GM12878 (cell line): ENCODE results near the gene SCYGR1. TPM values are rescaled to one million over a fixed set of nuclear protein-coding genes. Genes with fewer than 3 reads are reported as not detected.
A peak's percentile ranks its signal among the peaks of the same experiment; 100 is the strongest.

Source experiments
- ATAC-seq: fragments of 200-7000 bp; cut with Tn5 transposase; 3 replicates; pipeline ENCODE4 v1.9.1; 2020; ENCODE audit warnings: mild to moderate bottlenecking, moderate library complexity
- BruUV-seq: library from RNA; stranded (reverse); fragments of 400-500 nt; replicated peaks from 2 replicates; lab custom pipeline; 2021; lab: Mats Ljungman, UMichigan
- CTCF ChIA-PET: fragments of 300-600 bp; sonication (Branson Sonifier 250); formaldehyde crosslinking; extraction: SDS; loops from one replicate; lab custom pipeline; 2021; ENCODE audit warnings: inconsistent platforms; lab: Yijun Ruan, JAX
- POLR2A ChIA-PET: fragments of 350-600 bp; formaldehyde crosslinking; extraction: SDS; loops from one replicate; lab custom pipeline; 2021; ENCODE audit warnings: inconsistent platforms; lab: Charles Lee
- RAD21 ChIA-PET: fragments of 300-600 bp; sonication (Branson Sonifier 250); formaldehyde crosslinking; loops from one replicate; lab custom pipeline; 2023; ENCODE audit warnings: antibody characterized with exemption; ENCODE audit not compliant: unreplicated experiment; lab: Charles Lee
- SMC1A ChIA-PET: fragments of 300-600 bp; sonication (Branson Sonifier 250); formaldehyde crosslinking; loops from one replicate; lab custom pipeline; 2023; ENCODE audit not compliant: unreplicated experiment, uncharacterized antibody; lab: Charles Lee
- DNase-seq: peaks from one replicate; pipeline ENCODE4 v3.0.0-alpha.2; 2011; ENCODE audit warnings: low read depth, low spot score
- FAIRE-seq: peaks from 3 replicates; lab custom pipeline; 2011; peaks lifted over from hg19 to GRCh38; lab: Jason Lieb, UNC
- H2AFZ ChIP-seq: 2 replicates; pipeline ENCODE4 v1.6.0; 2011; ENCODE audit warnings: low read depth, low read length, control low read depth; ENCODE audit not compliant: control insufficient read depth
- H3K27ac ChIP-seq: 2 replicates; pipeline ENCODE4 v1.5.1; 2011; ENCODE audit warnings: control low read depth; ENCODE audit not compliant: control insufficient read depth, insufficient read depth
- H3K27me3 ChIP-seq, 2 experiments: replicated peaks in 1 of 2; 2 replicates each; pipeline versions ENCODE4 v1.6.0 to v1.6.1; 2011; ENCODE audit warnings: low read length in 1 of 2; ENCODE audit not compliant: control insufficient read depth in 2 of 2, insufficient read depth in 2 of 2
- H3K36me3 ChIP-seq, 2 experiments: 2 replicates each; pipeline ENCODE4 v1.5.1; 2011; ENCODE audit warnings: low read length in 1 of 2; ENCODE audit not compliant: control insufficient read depth in 2 of 2, insufficient read depth in 2 of 2
- H3K4me1 ChIP-seq: 2 replicates; pipeline ENCODE4 v1.6.1; 2011; ENCODE audit warnings: mild to moderate bottlenecking, low read length, moderate library complexity, mixed read lengths; ENCODE audit not compliant: control insufficient read depth, insufficient read depth
- H3K4me2 ChIP-seq: 2 replicates; pipeline ENCODE4 v1.6.0; 2011; ENCODE audit warnings: control low read depth; ENCODE audit not compliant: control insufficient read depth, insufficient read depth
- H3K4me3 ChIP-seq: fragments of 200-600 bp; sonication (generic); 2 replicates; pipeline ENCODE4 v1.5.1; 2016
- H3K79me2 ChIP-seq: 2 replicates; pipeline ENCODE4 v1.6.0; 2011; ENCODE audit warnings: low read length; ENCODE audit not compliant: control insufficient read depth, insufficient read depth
- H3K9ac ChIP-seq: 2 replicates; pipeline ENCODE4 v1.8.0; 2011; ENCODE audit warnings: low read length, control low read depth, mixed read lengths; ENCODE audit not compliant: control insufficient read depth, insufficient read depth
- H3K9me3 ChIP-seq: replicated peaks from 3 replicates; pipeline ENCODE4 v1.5.1; 2011; ENCODE audit warnings: mild to moderate bottlenecking, low read length; ENCODE audit not compliant: control insufficient read depth, insufficient read depth
- H4K20me1 ChIP-seq: 2 replicates; pipeline ENCODE4 v1.6.0; 2011; ENCODE audit not compliant: control insufficient read depth, insufficient read depth
- ATF7 ChIP-seq: fragments of 450-650 bp; IDR thresholded peaks from 2 replicates; pipeline ENCODE4 v1.6.1; 2016; ENCODE audit warnings: low read depth, mild to moderate bottlenecking
- BCL3 ChIP-seq: IDR thresholded peaks from 2 replicates; pipeline ENCODE4 v1.6.1; 2011; ENCODE audit warnings: borderline replicate concordance, low read depth, mild to moderate bottlenecking, moderate library complexity, low read length; ENCODE audit not compliant: insufficient read depth, poor library complexity, severe bottlenecking
- CHD2 ChIP-seq: IDR thresholded peaks from 2 replicates; pipeline ENCODE4 v1.6.1; 2011; ENCODE audit warnings: low read depth, low read length, improper control_type of control experiment, borderline replicate concordance
- CHD4 ChIP-seq: fragments of 200-600 bp; sonication (generic); IDR thresholded peaks from 2 replicates; pipeline ENCODE4 v1.6.1; 2016; ENCODE audit warnings: mild to moderate bottlenecking
- EED ChIP-seq: sonication (generic); IDR thresholded peaks from 2 replicates; pipeline ENCODE4 v1.6.1; 2016; ENCODE audit warnings: antibody characterized with exemption, low read depth
- HDGF ChIP-seq: fragments of 450-650 bp; IDR thresholded peaks from 2 replicates; pipeline ENCODE4 v1.6.1; 2016; ENCODE audit warnings: antibody characterized with exemption
- NR2C1 ChIP-seq: fragments of 450-650 bp; IDR thresholded peaks from 2 replicates; pipeline ENCODE4 v1.6.1; 2017; ENCODE audit warnings: antibody characterized with exemption, mild to moderate bottlenecking, moderate library complexity
- TCF3 ChIP-seq: IDR thresholded peaks from 2 replicates; pipeline ENCODE4 v1.6.1; 2012; ENCODE audit warnings: low read depth, mild to moderate bottlenecking, low read length, borderline replicate concordance; ENCODE audit not compliant: insufficient read depth
- YBX1 ChIP-seq: fragments of 450-650 bp; IDR thresholded peaks from 2 replicates; pipeline ENCODE4 v1.6.1; 2016; ENCODE audit warnings: antibody characterized with exemption
- WGBS: methylation state at CpG from one replicate; pipeline ENCODE4 v1.1.6; 2016; ENCODE audit warnings: low lambda C conversion rate; ENCODE audit not compliant: insufficient replicate concordance, insufficient coverage; ENCODE audit errors: missing lambda C conversion rate; 5-methylcytosine and 5-hydroxymethylcytosine counted together
- in situ Hi-C: fragments of 300-500 bp; cut with MboI; formaldehyde crosslinking; loops from 9 replicates; pipeline ENCODE4 v1.14.3; 2018; ENCODE audit warnings: mixed read lengths
- intact Hi-C: fragments of 100-400 bp; cut with micrococcal nuclease; formaldehyde crosslinking; loops from one replicate; pipeline ENCODE4 v1.14.2; 2022; ENCODE audit not compliant: unreplicated experiment
- polyA plus RNA-seq, 11 experiments: library from polyadenylated mRNA; depleted of rRNA in 4 of 11; unstranded in 6 of 11; stranded (reverse) in 5 of 11; fragments of >200 nt; fragmentation: Nextera tagmentation in 4 of 11; fragmentation: Illumina TruSeq in 1 of 11; extraction: Ambion mirVana in 4 of 11; extraction: Trizol in 1 of 11; gene quantifications; 1 replicate in 1 of 11; 2 replicates in 10 of 11; pipeline versions ENCODE4 v1.2.1 to v1.2.3, GENCODE V29; 2011 to 2016; ENCODE audit warnings: inconsistent platforms in 2 of 11, missing spikeins in 2 of 11, low read depth in 1 of 11
- total RNA-seq, 4 experiments: library from RNA; depleted of rRNA in 3 of 4; stranded (reverse); fragments of >200 nt in 3 of 4; fragmentation: Illumina TruSeq in 1 of 4; extraction: Trizol in 1 of 4; gene quantifications; 2 replicates each; pipeline versions ENCODE4 v1.2.1 to v1.2.3, GENCODE V29; 2013 to 2021
- TF ChIP-seq, protein P1 (sequence below): IDR thresholded peaks from 2 replicates; pipeline ENCODE4 v1.6.1; 2012; ENCODE audit warnings: low read depth, low read length, improper control_type of control experiment
- TF ChIP-seq, protein P2 (sequence below): fragments of 450-650 bp; IDR thresholded peaks from 2 replicates; pipeline ENCODE4 v1.6.1; 2018; ENCODE audit warnings: mild to moderate bottlenecking, low read depth, moderate library complexity; ENCODE audit not compliant: partially characterized antibody
- TF ChIP-seq, protein P3 (sequence below): fragments of 450-650 bp; IDR thresholded peaks from 2 replicates; pipeline ENCODE4 v1.6.1; 2017; ENCODE audit warnings: antibody characterized with exemption, mild to moderate bottlenecking, moderate library complexity

The SCYGR1 gene
- total and polyA plus RNA-seq, 10 of the 15 experiments (the other 5 are each of a cell fraction or from before 2014, with no cell fraction given): not detected

DNA sequence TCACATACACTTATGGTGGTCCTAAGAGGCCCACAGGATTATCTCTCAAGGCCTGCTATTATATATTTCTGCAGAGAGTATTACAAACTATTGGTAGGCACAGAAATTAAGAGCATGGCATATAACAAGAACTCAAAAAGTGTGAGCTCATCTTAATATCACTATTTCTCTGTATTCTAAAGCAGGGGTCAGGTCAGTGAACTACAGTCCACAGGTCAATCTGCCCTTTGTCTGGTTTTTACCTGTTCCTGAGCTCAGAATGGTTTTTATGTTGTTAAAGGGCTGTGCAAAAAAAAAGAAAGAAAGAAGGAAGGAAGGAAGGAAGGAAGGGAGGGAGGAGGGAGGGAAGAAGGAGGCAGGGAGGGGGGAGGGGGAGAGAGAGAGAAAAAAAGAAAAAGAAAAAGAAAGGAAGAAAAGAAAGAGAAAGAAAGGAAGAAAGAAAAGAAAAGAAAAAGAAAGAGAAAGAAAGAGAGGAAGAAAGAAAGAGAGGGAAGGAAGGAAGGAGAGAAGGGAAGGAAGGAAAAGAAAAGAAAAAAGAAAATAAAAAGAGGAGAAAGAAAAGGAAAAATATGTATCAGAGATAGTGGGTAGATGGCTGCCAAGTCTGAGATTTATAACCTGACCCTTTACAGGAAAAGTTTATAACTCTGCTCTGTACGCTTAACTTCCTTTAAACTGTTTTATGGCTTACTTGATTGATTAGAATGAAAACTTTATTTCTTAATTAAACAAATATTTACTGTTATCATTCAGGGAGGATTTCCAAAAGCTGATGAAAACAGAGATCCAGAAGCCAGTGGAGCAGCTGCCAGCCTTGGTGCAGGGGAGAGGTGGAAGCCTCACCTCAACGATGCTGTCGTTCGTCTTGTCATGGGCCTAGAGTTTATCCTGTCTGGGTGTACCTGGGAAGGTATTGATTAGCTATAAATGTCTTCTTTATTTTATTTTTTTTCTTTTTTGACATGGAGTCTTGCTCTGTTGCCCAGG, 11.2 kb upstream of the SCYGR1 start (continued):
- TF ChIP-seq, protein P1, sequence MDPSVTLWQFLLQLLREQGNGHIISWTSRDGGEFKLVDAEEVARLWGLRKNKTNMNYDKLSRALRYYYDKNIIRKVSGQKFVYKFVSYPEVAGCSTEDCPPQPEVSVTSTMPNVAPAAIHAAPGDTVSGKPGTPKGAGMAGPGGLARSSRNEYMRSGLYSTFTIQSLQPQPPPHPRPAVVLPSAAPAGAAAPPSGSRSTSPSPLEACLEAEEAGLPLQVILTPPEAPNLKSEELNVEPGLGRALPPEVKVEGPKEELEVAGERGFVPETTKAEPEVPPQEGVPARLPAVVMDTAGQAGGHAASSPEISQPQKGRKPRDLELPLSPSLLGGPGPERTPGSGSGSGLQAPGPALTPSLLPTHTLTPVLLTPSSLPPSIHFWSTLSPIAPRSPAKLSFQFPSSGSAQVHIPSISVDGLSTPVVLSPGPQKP: no peak
- TF ChIP-seq, protein P2, sequence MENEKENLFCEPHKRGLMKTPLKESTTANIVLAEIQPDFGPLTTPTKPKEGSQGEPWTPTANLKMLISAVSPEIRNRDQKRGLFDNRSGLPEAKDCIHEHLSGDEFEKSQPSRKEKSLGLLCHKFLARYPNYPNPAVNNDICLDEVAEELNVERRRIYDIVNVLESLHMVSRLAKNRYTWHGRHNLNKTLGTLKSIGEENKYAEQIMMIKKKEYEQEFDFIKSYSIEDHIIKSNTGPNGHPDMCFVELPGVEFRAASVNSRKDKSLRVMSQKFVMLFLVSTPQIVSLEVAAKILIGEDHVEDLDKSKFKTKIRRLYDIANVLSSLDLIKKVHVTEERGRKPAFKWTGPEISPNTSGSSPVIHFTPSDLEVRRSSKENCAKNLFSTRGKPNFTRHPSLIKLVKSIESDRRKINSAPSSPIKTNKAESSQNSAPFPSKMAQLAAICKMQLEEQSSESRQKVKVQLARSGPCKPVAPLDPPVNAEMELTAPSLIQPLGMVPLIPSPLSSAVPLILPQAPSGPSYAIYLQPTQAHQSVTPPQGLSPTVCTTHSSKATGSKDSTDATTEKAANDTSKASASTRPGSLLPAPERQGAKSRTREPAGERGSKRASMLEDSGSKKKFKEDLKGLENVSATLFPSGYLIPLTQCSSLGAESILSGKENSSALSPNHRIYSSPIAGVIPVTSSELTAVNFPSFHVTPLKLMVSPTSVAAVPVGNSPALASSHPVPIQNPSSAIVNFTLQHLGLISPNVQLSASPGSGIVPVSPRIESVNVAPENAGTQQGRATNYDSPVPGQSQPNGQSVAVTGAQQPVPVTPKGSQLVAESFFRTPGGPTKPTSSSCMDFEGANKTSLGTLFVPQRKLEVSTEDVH: no peak
- TF ChIP-seq HDGF: no peak
- no peak for TF ChIP-seq CHD4
- no peak for TF ChIP-seq TCF3
- no peak for TF ChIP-seq EED

DNA sequence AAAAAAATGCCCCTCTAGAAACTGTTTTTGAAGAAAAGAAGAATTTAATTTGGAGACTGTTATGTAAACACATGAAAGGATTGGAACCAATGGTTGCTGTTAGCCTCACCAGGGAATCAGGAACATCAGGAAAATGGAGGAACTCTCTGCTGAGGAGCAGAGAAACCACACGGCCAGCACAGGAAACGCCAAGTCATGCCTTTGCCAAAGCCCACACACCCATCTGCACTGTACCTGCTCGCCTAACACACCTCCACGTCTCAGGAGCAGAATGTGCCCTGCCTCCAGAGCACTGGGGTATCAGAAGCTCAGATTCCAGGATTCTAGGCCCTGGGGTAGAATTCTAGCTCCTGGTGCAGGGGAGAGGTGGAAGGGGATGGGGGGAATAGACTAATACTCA, 9.8 kb upstream of the SCYGR1 start:
- Histone ChIP-seq H3K9ac (no peak overlapping the region), H3K4me3 (no peak overlapping the region), H3K36me3 (no peaks in the 10 kb centered on the region), H2AFZ (peak overlapping the region; percentile 12; the same call in 1 of the 2 replicates), H3K79me2 (no peaks in the 10 kb centered on the region), H4K20me1 (no peaks in the 10 kb centered on the region), H3K27ac (no peak overlapping the region), H3K4me1 (no peaks in the 10 kb centered on the region), H3K4me2 (no peak overlapping the region), H3K27me3 (no peaks in the 10 kb centered on the region), H3K9me3 (no peaks in the 10 kb centered on the region)
- RAD21 ChIA-PET: no interaction called here
- intact Hi-C loops (no loop called here), in situ Hi-C loops (no loop called here)
- CTCF ChIA-PET: interaction anchor here (1.0 to 4.6 kb wide), 3 partner anchors 9 to 368 kb away, joined by 3 to 27 read pairs (median 4); no protein-coding TSS in a partner anchor
- DNase-seq (no peak), FAIRE-seq (no peak), ATAC-seq (no peak)
- POLR2A ChIA-PET: interaction anchor here (0.6 kb wide), 1 partner anchor 12 kb away, joined by 3 read pairs; no protein-coding TSS in a partner anchor
- BruUV-seq: no TSS peak
- WGBS: 55% methylated on average over 4 of the region's 4 CpGs
- SMC1A ChIA-PET: interaction anchor here (0.6 to 3.7 kb wide), 3 partner anchors 9 to 181 kb away, joined by 3 to 16 read pairs (median 6); no protein-coding TSS in a partner anchor
- no peak for TF ChIP-seq YBX1
- TF ChIP-seq NR2C1: no peak
- TF ChIP-seq ATF7: no peak
- TF ChIP-seq BCL3: no peak
- no peak for TF ChIP-seq CHD2
- TF ChIP-seq, protein P3, sequence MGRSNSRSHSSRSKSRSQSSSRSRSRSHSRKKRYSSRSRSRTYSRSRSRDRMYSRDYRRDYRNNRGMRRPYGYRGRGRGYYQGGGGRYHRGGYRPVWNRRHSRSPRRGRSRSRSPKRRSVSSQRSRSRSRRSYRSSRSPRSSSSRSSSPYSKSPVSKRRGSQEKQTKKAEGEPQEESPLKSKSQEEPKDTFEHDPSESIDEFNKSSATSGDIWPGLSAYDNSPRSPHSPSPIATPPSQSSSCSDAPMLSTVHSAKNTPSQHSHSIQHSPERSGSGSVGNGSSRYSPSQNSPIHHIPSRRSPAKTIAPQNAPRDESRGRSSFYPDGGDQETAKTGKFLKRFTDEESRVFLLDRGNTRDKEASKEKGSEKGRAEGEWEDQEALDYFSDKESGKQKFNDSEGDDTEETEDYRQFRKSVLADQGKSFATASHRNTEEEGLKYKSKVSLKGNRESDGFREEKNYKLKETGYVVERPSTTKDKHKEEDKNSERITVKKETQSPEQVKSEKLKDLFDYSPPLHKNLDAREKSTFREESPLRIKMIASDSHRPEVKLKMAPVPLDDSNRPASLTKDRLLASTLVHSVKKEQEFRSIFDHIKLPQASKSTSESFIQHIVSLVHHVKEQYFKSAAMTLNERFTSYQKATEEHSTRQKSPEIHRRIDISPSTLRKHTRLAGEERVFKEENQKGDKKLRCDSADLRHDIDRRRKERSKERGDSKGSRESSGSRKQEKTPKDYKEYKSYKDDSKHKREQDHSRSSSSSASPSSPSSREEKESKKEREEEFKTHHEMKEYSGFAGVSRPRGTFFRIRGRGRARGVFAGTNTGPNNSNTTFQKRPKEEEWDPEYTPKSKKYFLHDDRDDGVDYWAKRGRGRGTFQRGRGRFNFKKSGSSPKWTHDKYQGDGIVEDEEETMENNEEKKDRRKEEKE: no peak
